NCI-H748 treated with DMSO at 0.1 percent for 48 hours (cell line): ENCODE measurements around the gene CEPT1.

Source experiments
- DNase-seq: peaks from one replicate; lab custom pipeline; 2025; lab: John Stamatoyannopoulos, UW

Gene CEPT1

DNA sequence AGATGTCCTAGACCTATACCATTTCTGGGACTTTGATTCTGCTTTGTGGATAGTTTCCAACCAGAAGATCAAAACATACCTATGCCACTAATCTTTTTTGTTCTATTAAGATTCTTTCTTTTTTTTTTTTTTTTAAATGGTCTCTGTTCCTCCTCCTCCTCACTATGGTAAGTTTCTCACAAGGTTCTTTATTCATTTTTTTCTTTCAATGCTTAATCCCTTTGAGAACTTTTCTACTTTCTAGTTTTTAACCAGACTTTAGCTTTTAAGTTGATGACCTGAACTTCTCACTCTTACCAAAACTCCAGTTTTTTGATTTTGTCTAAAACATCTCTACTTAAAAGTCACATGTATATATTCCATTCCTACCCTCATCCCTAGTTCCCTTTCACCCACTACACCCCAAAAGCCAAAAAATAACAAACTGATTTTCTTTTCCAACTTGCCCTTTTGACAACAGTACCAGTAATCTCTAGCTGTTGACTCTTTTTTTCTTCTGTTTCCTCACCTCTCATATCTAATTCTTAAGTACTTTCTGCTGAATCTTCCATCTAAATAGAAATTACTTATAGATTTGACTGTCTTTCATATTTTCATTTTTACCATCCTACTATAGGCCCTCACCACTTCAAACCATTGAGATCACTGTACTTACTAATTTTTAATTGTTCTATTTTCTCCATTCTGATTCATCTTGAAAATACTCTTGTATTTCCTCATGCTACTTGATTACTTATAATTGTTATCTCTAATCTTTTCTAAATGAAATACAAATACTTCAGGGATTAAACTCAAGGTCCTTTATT lies 6.1 kb downstream of the CEPT1 start:
- DNase-seq, result no peak

DNA sequence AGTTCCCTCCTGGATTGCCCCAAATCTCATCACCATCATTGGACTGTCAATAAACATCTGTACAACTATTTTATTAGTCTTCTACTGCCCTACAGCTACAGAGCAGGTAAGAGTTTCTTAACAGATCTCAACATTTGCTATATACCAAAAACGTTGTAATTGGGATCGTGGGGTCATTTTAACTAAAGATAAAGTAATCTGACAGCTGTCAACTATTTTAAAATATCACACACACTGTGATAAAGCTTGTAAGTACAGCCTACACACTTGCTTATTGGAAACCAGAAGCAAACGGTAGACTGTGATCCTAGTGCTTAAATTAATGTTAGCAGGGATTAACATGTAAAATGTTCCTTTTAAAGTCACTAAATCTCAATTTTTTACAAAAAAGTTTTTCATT lies 7.9 kb downstream of the CEPT1 start:
- DNase-seq, result no peak

DNA sequence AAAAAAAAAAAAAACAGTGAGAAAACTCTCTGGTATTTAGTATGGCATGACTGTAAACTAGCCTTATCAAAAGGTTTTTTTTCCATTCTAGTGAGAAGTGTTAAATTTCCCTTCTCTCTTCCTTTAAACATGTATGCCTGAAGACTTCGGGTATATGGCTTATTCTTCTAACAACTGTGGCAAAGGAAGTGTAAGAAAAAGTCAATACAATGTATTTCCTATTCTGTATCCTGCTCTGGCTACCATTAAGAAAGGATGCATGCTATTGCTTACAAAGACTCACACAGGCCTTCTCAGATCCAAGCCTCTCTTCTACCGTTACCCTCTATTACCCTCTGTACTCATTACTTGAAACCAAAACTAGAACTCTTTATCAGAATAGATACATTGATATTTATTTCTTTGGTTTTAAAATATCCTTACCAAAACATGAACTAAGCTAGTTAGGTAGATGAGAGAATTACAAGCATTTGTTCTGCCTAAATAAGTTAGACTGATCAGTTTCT lies 8.4 kb downstream of the CEPT1 start:
- no peak for DNase-seq

DNA sequence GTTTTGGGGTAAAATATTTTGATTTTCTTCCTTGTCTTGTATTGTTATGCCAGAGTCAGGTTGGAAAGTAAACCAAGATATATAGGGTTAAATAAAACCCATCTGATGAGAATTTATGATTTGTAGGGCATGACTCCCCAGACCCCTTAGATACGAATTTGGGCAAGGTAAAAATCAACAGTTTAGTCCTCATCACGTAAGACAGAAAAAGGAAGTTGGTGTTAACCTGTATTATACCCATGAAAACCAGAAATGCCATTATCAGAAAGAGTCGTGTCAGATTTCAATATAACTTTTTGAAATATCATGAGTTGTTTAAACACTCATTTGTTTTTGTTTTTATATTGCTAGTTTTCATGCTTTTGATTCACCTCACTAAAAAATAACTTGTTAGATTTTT lies 11.8 kb downstream of the CEPT1 start:
- DNase-seq, result no peak

DNA sequence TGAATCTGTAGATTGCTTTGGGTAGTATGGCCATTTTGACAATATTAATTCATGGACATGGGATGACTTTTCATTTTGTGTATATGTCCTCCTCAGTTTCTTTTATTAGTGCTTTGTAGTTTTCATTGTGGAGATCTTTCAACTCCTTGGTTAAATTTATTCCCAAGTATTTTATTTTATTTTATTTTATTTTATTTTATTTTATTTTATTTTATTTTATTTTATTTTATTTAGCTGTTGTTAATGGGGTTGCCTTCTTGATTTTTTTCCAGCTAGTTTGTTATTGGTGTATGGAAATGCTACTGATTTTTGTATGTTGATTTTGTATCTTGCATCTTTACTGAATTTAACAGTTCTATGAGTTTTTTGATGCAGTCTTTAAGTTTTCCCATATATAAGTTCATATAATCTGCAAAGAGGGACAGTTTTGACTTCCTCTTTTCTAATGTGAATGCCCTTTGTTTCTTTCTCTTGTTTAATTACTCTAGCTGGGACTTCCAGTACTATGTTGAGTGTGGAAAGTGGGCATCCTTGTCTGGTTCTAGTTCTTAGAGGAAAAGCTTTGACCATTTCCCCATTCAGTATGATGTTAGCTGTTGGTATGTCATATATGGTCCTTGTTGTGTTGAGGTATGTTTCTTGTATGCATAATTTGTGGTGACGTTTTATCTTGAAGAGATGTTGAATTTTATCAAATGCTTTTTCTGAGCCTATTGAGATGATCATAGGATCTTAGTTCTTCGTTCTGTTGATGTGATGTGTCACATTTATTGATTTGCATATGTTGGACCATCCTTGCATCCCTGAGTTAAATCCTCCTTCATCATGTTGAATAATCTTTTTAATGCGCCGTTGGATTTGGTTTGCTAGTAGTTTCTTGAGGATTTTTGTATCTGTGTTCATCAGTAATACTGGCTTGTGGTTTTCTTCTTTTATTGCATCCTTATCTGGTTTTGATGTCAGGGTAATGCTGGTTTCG lies 14.3 kb downstream of the CEPT1 start:
- DNase-seq, result no peak

DNA sequence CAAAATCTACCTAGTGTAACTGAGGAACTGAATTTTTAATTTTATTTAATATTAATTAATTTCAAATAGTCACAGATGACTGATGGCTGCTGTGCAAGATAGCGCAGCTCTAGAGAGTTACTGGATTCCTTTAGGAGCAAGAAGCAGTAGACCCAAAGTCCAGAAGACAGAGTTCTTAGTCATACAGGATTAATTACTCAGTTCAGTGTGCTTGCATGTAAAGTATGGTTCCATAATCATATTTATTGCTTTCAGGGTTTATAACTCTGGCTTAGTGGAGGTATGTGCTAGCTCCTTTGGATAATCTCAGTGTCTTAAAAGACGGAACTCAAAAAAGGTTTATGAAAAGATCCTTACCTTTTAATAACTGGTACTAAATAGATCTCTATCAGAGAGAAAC lies 17.4 kb downstream of the CEPT1 start:
- DNase-seq, result no peak

DNA sequence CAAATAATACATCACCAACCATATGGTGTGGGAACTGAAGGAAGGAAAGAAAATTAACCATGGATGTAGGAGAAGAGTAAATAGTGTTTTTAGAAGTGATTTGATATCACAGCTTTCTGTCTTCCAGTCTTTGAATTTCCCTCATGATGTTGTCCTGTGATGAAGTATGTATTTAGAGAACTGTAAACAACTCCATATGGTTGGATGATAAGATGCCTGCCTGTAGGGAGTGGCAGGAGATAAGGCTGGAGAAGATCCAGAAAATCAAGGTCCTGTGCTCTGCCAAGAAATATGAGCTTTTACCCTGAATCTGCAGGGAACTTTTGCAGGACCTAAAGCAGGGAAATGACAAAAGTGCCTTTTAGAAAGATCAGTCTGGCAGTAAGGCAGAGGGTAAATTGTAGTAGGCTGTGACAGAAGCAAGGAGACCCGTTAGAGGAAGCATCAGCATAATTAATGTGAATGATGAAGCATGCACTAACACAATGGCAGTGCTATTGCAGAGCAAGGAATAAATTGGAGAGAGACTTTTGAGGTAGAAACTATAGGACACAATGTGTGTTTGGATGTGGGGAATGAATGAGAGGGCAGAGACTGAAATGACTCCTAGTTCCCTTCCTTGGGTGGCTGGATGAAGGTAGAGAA lies 21.9 kb downstream of the CEPT1 start:
- DNase-seq, result no peak

DNA sequence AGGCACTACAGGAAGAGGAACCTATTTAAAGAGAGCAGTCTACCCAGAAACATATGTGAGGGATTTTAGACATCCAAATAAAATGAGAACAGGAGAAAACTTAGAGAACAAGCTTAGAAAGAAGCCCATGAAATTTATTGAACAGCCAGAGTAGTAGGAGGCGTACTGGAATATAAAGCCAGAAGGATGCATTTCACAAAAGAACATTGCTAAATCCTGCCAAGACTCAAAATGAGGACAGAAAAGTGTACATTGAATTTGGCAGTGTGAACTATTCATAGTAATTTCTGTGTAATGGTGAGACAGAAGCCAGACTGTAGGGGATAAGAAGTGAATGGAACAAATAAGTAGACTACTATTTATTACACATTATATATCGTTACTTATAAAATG lies 22.5 kb downstream of the CEPT1 start:
- DNase-seq, result no peak

DNA sequence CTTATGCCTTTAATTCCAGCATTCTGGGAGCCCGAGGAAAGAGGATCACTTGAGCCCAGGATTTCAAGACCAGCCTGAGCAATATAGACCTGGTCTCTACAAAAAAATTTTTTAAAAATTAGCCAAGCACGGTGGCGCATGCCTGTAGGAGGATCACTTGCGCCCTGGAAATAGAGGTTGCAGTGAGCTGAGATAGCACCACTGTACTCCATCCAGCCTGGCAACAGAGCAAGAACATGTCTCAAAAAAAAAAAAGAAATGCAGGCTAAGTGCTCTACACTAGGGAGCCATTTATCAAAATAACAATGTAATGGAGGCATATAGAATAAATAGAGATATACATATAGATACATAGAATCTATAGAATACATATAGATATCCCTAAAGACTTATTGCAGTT lies 23.3 kb downstream of the CEPT1 start:
- no peak for DNase-seq

DNA sequence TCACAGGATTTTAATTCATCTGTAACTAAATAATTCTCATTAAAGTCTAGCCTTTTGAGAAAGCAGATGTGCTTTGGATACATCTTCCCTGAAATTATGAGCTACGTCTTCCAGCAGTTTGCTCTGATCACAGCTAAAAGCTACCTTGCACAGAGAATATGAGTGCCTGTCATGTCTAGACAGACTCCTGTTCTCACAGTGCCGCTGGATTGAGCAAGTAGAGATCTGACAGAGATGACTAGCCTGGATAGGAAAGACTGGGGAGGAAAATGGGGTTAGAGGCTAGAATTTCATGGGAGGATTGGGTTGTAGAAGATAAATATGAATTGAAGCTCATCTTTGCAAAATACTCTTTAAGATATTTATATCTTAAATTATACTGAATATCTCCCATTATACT lies 24.1 kb downstream of the CEPT1 start:
- DNase-seq, result no peak

DNA sequence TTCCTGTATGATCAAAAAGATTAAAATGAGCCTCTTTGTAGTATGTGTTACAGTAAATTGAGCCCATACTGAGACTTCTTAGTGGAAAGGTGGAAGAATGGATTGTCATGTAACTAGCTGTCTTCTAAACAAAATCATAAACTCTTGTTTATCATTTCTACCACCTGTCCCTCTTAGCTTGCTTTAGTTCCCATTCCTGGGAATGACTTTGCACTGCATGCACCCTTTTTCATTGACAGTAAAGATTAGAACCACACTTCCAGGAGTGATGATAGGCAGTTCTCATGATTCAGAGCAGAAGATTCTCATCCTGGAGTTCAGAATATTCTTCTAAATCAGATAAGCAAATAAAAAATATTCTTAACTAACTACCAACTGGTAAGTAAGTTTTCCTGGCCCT lies 32.4 kb downstream of the CEPT1 start:
- DNase-seq, result no peak

DNA sequence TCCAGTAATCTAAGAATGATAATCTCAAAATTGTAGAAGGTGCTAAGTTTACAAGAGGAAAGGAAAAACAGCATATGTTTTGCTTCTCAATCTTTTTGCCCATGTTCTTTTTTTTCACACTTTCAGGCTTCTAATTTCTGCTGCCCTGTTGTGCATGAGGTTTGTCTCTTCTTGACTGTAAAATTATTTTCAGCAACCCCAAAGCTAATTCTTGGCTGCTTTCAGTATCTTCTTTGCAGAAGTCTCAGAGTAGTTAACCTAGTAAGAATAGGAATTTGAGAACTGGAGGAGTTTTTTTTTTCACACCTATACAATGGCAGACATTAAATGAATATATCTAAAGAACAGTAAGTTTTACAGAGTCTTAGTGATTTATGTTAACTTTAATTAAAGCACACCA lies 34.0 kb downstream of the CEPT1 start:
- DNase-seq, result no peak

DNA sequence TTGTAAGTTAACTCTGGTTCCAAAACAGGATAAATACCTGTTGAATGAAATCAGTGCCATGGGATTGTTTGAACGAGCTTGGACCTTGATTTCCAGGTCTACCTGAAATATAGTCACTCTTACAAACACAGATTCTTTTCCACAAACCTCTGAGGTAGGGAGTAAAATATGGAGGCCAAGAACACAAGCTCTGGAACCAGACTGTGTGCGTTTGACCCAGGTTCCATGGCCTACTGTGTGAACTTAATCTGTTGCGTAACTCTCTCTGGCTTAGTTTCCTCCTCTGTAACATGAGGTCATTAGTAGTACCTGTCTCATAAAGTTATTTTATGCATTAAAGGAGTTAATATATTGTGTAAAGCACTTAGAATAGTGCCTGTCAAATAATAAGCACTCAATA lies 35.3 kb downstream of the CEPT1 start:
- DNase-seq, result no peak

DNA sequence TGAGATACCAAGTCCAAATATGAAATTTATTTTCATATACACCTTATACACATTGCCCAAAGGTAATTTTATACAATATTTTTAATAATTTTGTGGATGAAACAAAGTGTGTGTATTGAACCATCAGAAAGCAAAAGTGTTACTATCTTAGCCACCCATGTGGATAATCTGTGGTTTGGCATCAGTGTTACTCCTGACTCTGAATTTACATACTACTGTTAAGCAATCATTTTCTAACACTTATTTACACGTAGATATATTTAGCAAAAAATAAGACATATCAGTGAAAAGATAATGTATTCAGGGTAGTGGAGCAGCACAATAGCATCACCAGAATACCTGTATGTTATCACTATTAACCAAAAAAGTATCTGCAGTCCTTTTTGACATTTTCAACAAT lies 36.7 kb downstream of the CEPT1 start:
- DNase-seq, result no peak

DNA sequence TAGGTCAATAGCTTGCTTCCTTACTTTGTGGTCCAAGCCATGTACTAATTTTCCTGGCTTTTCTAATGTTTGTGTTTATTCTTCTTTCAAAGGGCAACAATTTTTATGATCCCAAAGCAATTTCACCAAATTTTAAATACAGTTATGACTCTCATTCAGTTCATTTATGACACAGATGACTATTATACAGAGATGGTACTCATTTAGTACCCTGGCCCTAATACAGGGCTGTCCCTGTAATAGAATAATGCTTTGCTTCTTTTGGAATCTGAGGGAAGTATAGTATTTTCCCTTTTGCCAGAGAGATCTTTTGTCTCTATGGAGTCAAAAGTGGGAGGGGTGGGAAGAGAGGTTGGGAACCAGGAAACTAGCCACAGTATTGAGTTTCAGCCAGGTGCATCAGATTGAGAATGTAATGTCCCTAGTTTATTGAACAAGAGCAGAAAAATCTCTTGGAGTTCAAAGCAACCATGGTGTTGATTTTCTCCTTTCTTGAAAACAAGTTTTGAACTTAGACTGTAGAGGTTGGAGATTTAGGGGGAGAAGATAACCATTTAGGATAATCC lies 40.0 kb downstream of the CEPT1 start:
- DNase-seq, result no peak

DNA sequence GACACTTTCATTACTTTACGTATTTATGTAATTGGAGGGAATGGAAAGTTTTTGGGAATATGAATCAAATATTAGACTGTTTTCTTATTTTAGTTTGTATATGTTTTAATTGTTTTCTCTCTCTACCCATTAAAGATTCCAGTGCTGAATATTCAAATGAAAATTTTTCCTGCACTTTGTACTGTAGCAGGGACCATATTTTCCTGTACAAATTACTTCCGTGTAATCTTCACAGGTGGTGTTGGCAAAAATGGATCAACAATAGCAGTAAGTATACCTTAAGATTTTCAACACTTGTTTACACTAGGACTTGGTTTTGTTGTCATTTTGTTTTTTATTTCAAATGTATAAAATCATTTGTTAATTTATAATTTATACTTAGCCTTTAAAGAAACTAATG lies 42.0 kb downstream of the CEPT1 start:
- DNase-seq, result no peak

DNA sequence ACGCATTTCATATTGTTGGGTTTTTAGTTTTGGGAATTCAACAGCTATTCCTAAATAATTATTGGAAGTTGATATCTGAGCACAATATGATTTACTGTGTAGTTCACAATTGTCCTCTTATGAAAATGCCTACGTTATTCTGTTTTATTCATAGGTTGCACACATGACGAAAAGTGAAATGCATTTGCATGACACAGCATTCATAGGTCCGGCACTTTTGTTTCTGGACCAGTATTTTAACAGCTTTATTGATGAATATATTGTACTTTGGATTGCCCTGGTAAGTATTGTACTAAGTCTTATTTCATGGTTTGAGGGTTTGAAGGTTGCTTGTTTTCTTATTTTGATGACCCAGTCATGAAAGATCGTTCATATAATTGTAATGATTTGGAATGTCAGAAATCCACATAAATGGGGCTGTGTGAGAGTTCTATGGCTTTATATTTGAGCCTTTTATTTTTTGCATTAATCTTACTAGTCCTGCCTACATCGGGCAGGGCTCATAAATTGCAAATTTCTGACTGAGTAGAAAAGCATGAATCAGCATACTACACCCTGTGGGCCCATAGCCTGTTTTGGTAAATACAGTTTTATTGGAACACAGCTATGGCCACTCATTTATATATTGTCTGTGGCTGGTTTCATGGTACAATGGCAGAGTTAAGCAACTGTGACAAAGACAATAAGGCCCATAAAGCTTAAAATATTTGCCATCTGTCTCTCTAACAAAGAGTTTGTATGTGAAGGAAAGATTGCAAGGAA lies 43.5 kb downstream of the CEPT1 start:
- DNase-seq, result no peak

DNA sequence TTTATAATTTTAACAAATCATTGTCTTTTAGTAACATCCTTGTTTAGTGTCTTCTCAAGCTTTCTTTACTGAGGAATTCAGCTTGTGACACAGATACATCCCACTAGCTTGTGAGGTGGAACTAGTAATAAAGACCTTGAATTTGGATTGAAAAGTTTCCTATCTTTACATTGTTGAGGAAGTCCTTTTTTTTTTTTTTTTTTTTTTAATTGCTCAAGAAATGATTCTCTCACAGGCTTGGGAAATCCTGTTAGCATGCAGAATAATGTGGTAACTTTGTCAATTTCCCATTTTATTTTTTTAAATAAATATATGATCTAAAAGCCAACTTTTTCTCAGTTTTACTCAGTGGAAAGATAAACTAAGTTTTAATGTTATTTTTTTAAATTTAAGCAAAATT lies 44.6 kb downstream of the CEPT1 start:
- DNase-seq, result no peak

DNA sequence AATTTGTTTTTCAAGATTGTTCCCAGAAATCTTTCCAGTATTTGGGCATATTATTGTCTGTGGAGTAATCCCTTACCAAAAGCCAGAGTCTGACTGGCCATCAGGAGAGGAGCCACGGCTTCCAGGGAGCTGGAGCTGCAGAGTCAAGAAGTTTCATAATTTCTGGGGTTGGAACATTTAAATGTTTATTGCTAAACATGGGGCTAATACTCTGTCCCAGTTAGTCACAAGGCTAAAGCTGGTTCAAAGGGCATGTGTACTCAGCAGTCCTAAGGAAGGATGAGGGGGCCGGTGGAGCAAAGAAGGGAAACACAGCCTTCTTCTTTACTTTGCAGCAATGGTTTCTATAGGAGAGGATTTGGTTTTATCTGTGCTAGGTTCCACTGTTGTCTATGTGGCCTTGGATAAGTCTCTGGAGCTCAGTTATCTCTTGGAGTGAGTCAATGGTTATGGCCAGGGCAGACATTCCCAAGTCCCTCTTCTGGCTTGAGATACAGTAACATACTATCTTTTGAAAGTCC lies 51.0 kb downstream of the CEPT1 start:
- DNase-seq, result no peak

DNA sequence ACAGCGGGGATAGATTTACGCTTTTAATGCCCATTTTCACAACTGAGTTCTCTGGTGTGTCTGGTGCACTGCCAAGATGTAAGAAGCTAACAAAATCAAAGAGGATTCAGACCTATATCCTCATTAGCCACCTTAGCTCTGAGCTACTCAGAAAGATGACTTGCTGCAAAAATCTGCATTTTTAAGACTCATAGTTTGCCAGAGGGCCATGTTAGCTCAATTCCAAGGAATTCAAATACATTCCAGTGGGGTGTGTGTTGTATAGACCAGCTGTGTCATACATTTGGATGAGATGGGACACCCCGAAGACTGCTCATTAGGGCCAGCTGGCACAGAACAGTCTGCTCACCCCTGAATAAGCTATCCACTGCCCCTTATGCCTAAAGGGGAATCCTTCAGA lies 51.5 kb downstream of the CEPT1 start:
- DNase-seq, result no peak

DNA sequence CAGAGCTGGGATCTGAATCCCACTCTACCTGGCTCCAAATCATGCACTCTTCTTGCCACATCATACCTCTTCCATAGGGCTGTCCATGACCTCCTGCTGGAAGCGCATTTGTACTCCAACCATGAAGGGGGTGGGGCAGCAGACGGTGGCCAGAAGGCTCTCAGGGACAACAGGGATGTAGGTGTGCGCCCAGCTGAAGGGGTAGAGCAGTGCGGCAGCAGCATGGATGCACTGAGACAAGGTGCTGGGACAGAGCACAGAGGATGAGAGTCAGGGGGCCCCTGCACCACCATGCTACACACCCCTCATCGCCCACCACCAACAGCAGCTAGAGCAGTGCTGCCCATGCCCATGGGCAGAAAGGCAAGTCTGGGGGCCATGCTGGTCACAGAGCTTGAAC lies 52.1 kb downstream of the CEPT1 start:
- no peak for DNase-seq
